ENCODE data around the gene RRM1. TPM values are rescaled to one million over a fixed set of nuclear protein-coding genes. Genes with fewer than 3 reads are reported as not detected.

Gene RRM1
- total RNA-seq, 1 experiment from 2014 or later, result 68.1 TPM

- POLR2A ChIA-PET (ENCODE audit: unreplicated experiment), result no interaction called here
- Histone ChIP-seq H3K4me3 (no peak overlapping the region), H3K4me2 (no peak overlapping the region), H3K79me2 (ENCODE audit: low read depth) (no peaks in the 10 kb centered on the region), H4K20me1 (ENCODE audit: insufficient read depth) (no peaks in the 10 kb centered on the region), H3K36me3 (ENCODE audit: low read depth) (no peaks in the 10 kb centered on the region), H3K4me1 (replicated peaks; ENCODE audit: insufficient read depth) (no peaks in the 10 kb centered on the region), H3K9me3 (ENCODE audit: insufficient read depth, low read depth) (no peaks in the 10 kb centered on the region), H2AFZ (no peak overlapping the region), H3K9me2 (ENCODE audit: insufficient read depth) (no peaks in the 10 kb centered on the region), H3K27me3 (ENCODE audit: insufficient read depth, low read depth) (no peaks in the 10 kb centered on the region), H3F3A (ENCODE audit: insufficient read depth, low read depth) (no peaks in the 10 kb centered on the region), H3K27ac (no peak overlapping the region)
- DNase-seq, result peak in 1 of 2 experiments; percentile 55
- intact Hi-C loops (cut with micrococcal nuclease; ENCODE audit: unreplicated experiment), result loop anchor here (10.0 kb wide), 1 partner anchor 823 kb away; no protein-coding TSS in a partner anchor
- TF ChIP-seq CTCF (conservative IDR thresholded peaks at IDR 0.05) (peak; percentile 75), EZH2 (IDR thresholded peaks at IDR 0.05; ENCODE audit: low read depth) (no peak)
- BruUV-seq (replicated peaks), result no TSS peak
- CTCF ChIA-PET, result interaction anchor here (0.6 kb wide), 1 partner anchor 63 kb away, joined by 3 read pairs; no protein-coding TSS in a partner anchor
These were observed 87.5 kb downstream of the RRM1 start for GRCh38 chr11:4181782-4182721.

GRCh38 chr11:4183410-4184057, 88.9 kb downstream of the RRM1 start:
- ChIA-PET CTCF (no interaction called here), POLR2A (ENCODE audit: unreplicated experiment) (no interaction called here)
- Histone ChIP-seq H3K4me3 (no peak overlapping the region), H3K79me2 (ENCODE audit: low read depth) (no peaks in the 10 kb centered on the region), H3K27ac (no peak overlapping the region), H3K9me2 (ENCODE audit: insufficient read depth) (no peaks in the 10 kb centered on the region), H3K4me2 (no peak overlapping the region), H3K36me3 (ENCODE audit: low read depth) (no peaks in the 10 kb centered on the region), H3K4me1 (replicated peaks; ENCODE audit: insufficient read depth) (no peaks in the 10 kb centered on the region), H3F3A (ENCODE audit: insufficient read depth, low read depth) (no peaks in the 10 kb centered on the region), H4K20me1 (ENCODE audit: insufficient read depth) (no peaks in the 10 kb centered on the region), H3K9me3 (ENCODE audit: insufficient read depth, low read depth) (no peaks in the 10 kb centered on the region), H3K27me3 (ENCODE audit: insufficient read depth, low read depth) (0 out of 2 replicates have a peak, but pooled peaks cover 3% of the 10 kb centered on the region), H2AFZ (no peak overlapping the region)
- no peak for TF ChIP-seq EZH2 (IDR thresholded peaks at IDR 0.05; ENCODE audit: low read depth)
- no peak for TF ChIP-seq CTCF (conservative IDR thresholded peaks at IDR 0.05)
- no peak for DNase-seq
- BruUV-seq (replicated peaks), result no TSS peak
- intact Hi-C loops (cut with micrococcal nuclease; ENCODE audit: unreplicated experiment), result loop anchor here (10.0 kb wide), 1 partner anchor 821 kb away; no protein-coding TSS in a partner anchor

GRCh38 chr11:4184163-4184916, 89.7 kb downstream of the RRM1 start:
- no peaks in the 10 kb centered on the region for H3K79me2 ChIP-seq (ENCODE audit: low read depth)
- CTCF ChIA-PET, result no interaction called here
- H3K4me2 ChIP-seq, result no peak overlapping the region
- DNase-seq, result no peak
- H3K4me3 ChIP-seq, result no peak overlapping the region
- no peaks in the 10 kb centered on the region for H4K20me1 ChIP-seq (ENCODE audit: insufficient read depth)
- no peaks in the 10 kb centered on the region for H3F3A ChIP-seq (ENCODE audit: insufficient read depth, low read depth)
- POLR2A ChIA-PET (ENCODE audit: unreplicated experiment), result no interaction called here
- H3K4me1 ChIP-seq (replicated peaks; ENCODE audit: insufficient read depth), result no peaks in the 10 kb centered on the region
- intact Hi-C loops (cut with micrococcal nuclease; ENCODE audit: unreplicated experiment), result loop anchor here (10.0 kb wide), 1 partner anchor 820 kb away; no protein-coding TSS in a partner anchor
- TF ChIP-seq EZH2 (IDR thresholded peaks at IDR 0.05; ENCODE audit: low read depth) (no peak), CTCF (conservative IDR thresholded peaks at IDR 0.05) (no peak)
- no peaks in the 10 kb centered on the region for H3K36me3 ChIP-seq (ENCODE audit: low read depth)
- H3K27ac ChIP-seq, result no peak overlapping the region
- H2AFZ ChIP-seq, result no peak overlapping the region
- 0 out of 2 replicates have a peak, but pooled peaks cover 3% of the 10 kb centered on the region for H3K27me3 ChIP-seq (ENCODE audit: insufficient read depth, low read depth)
- no peaks in the 10 kb centered on the region for H3K9me2 ChIP-seq (ENCODE audit: insufficient read depth)
- no peaks in the 10 kb centered on the region for H3K9me3 ChIP-seq (ENCODE audit: insufficient read depth, low read depth)
- BruUV-seq (replicated peaks), result no TSS peak
